Bronchial smooth muscle cell (primary cell): ENCODE measurements around the gene EBF3. TPM values are rescaled to one million over a fixed set of nuclear protein-coding genes. Genes with fewer than 3 reads are reported as not detected.

Experiments
- total RNA-seq: library from RNA; depleted of rRNA; stranded (reverse); fragments of >200 nt; gene quantifications from 2 replicates; pipeline ENCODE4 v1.2.1, GENCODE V29; 2014

The EBF3 gene, protein sequence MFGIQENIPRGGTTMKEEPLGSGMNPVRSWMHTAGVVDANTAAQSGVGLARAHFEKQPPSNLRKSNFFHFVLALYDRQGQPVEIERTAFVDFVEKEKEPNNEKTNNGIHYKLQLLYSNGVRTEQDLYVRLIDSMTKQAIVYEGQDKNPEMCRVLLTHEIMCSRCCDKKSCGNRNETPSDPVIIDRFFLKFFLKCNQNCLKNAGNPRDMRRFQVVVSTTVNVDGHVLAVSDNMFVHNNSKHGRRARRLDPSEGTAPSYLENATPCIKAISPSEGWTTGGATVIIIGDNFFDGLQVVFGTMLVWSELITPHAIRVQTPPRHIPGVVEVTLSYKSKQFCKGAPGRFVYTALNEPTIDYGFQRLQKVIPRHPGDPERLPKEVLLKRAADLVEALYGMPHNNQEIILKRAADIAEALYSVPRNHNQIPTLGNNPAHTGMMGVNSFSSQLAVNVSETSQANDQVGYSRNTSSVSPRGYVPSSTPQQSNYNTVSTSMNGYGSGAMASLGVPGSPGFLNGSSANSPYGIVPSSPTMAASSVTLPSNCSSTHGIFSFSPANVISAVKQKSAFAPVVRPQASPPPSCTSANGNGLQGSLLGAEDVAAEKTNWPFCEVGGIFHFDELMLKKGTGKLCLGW
- total RNA-seq: 9.0 and 18.0 TPM in 2 replicates

DNA sequence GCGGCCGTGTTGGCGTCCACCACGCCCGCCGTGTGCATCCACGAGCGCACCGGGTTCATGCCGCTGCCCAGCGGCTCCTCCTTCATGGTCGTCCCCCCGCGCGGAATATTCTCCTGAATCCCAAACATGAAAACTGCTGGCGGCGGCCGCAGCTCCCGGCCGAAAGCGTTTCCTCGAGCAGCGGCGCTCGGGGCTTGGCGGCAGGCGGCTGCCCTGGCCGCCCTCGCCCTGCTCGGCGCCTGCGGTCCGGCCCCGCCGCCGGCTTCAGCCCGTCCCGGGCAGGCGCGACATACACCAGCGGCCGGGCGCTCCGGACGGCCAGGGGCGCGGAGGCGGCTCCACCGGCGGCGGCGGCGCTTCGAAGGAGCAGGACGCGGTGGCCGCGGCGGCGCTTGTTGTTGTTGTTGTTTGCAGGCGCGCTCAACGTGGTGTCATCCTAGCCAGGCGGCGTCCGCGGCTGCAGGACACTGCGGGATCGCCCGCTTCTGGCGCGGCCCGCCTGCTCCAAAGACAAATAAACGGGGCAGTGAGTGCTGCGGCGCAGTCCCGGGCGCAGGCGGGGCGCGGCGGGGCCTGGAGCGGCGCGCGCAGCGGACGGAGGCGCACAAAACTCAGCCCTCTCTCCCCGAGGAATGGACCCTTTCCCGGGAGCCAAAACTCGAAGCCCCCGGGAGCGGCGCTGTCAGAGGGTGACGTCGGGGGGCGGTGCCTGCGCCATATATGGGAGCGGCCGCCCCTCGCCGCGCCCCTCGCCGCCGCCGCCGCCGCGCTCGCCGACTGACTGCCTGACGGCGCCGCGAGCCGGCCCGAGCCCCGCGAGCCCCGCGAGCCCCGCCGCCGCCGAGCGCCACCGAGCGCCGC lies at the start of gene EBF3:
EBF3 (minus strand) TSS at position 634 of the 861 bp plus-strand sequence; CDS start at position 128, 506 bp downstream.

Other genes starting within 250 kb of the EBF3 start
- gene C10orf143, start 146.6 kb upstream of the EBF3 start, total RNA-seq: 1.0 and 1.1 TPM in 2 replicates
- gene GLRX3, start 172.1 kb upstream of the EBF3 start, total RNA-seq: 52.1 and 67.0 TPM in 2 replicates